ENCODE results near the gene FAM13A. TPM values are rescaled to one million over a fixed set of nuclear protein-coding genes. Genes with fewer than 3 reads are reported as not detected.

FAM13A gene
- total and polyA plus RNA-seq, 2 of the 8 experiments (the other 6 are each of a cell fraction or from before 2014, with no cell fraction given) = 7.1 to 16.5 TPM

GRCh38 chr4:89042055-89042454, 14.9 kb downstream of the FAM13A start:
- ChIA-PET CTCF (ENCODE audit: partially characterized antibody) (interaction anchor here (1.4 to 1.5 kb wide), 2 partner anchors 13 to 19 kb away, joined by 5 to 8 read pairs; no protein-coding TSS in a partner anchor), POLR2A (ENCODE audit: partially characterized antibody) (interaction anchor here (1.5 kb wide), 2 partner anchors 9 to 15 kb away, joined by 6 read pairs; partner anchors contain the start of gene FAM13A)
- no peak overlapping the region for H3K23ac ChIP-seq (ENCODE audit: insufficient read length)
- H4K8ac ChIP-seq (ENCODE audit: extremely low read depth, insufficient read depth, low read length) = no peak overlapping the region
- no peak overlapping the region for H2BK15ac ChIP-seq (ENCODE audit: low read length)
- no peaks in the 10 kb centered on the region for H3K4me1 ChIP-seq (replicated peaks in 1 of 4; ENCODE audit: control insufficient read depth in 3 of 4, insufficient read depth in 4 of 4, low read length in 3 of 4)
- H3K79me1 ChIP-seq (ENCODE audit: low read depth, low read length) = no peaks in the 10 kb centered on the region; the same call in 1 of the 2 replicates
- no peak overlapping the region for H2AFZ ChIP-seq (ENCODE audit: low read length)
- no peak overlapping the region for H4K91ac ChIP-seq (replicated peaks; ENCODE audit: insufficient read length, low read length)
- no peak overlapping the region for H3K18ac ChIP-seq (ENCODE audit: extremely low read depth, low read length)
- 89% methylated on average over 3 of the region's 3 CpGs; no CpG with 5 or more reads in 1 of the 2 experiments for WGBS, 2 experiments (ENCODE audit: extremely low coverage in 1 of 2, insufficient coverage in 1 of 2, insufficient read length in 1 of 2, insufficient replicate concordance in 2 of 2, low coverage in 1 of 2, low lambda C conversion rate in 2 of 2, missing lambda C conversion rate in 1 of 2)
- no peaks in the 10 kb centered on the region for H3K23me2 ChIP-seq (ENCODE audit: low read depth, low read length)
- no peak overlapping the region for H3K4me3 ChIP-seq (ENCODE audit: extremely low read depth in 1 of 4, insufficient read depth in 2 of 4, low read depth in 3 of 4, low read length in 4 of 4)
- no peak overlapping the region for H2BK5ac ChIP-seq (ENCODE audit: low read depth, low read length)
- no peak overlapping the region for H3K56ac ChIP-seq (replicated peaks; ENCODE audit: insufficient read length, low read depth, low read length)
- H2BK12ac ChIP-seq (ENCODE audit: low read depth, low read length) = no peak overlapping the region
- no peak overlapping the region for H3K9ac ChIP-seq (replicated peaks in 1 of 4; ENCODE audit: extremely low read depth in 1 of 4, low read depth in 3 of 4, low read length in 3 of 4)
- peaks cover 6 to 7% of the 10 kb centered on the region in 2 experiments; a peak in 3 of 4 replicates for H3K9me3 ChIP-seq (ENCODE audit: insufficient read depth in 2 of 2, low read depth in 1 of 2, low read length in 1 of 2)
- H2BK120ac ChIP-seq (replicated peaks; ENCODE audit: low read depth, low read length) = no peak overlapping the region
- H3K14ac ChIP-seq (ENCODE audit: insufficient read length) = no peak overlapping the region
- no peak for FAIRE-seq
- H4K20me1 ChIP-seq (replicated peaks in 1 of 2; ENCODE audit: control insufficient read depth in 1 of 2, insufficient read depth in 2 of 2, low read length in 2 of 2) = peaks cover 0 to 1% of the 10 kb centered on the region in 2 experiments
- H3K79me2 ChIP-seq (ENCODE audit: control insufficient read depth in 1 of 2, insufficient read depth in 2 of 2, low read length in 2 of 2) = peaks cover 0 to 76% of the 10 kb centered on the region in 2 experiments
- peaks cover 0 to 3% (median 0%) of the 10 kb centered on the region in 4 experiments; a peak in 1 of 8 replicates for H3K36me3 ChIP-seq (ENCODE audit: control insufficient read depth in 2 of 4, insufficient read depth in 4 of 4, low read length in 3 of 4)
- DNase-seq (ENCODE audit: low read depth in 1 of 2, low spot score in 2 of 2) = no peak
- no peak overlapping the region for H3K4me2 ChIP-seq (ENCODE audit: insufficient read depth in 1 of 2, low read depth in 2 of 2, low read length in 2 of 2)
- no peak overlapping the region for H2AK5ac ChIP-seq (ENCODE audit: low read depth, low read length)
- H3K27ac ChIP-seq (ENCODE audit: low read depth, low read length) = no peak overlapping the region
- H4K5ac ChIP-seq (ENCODE audit: insufficient read length, low read depth, low read length) = no peak overlapping the region
- no peak overlapping the region for H2BK20ac ChIP-seq (ENCODE audit: low read length)
- no peaks in the 10 kb centered on the region for H3K27me3 ChIP-seq (replicated peaks in 1 of 4; ENCODE audit: control insufficient read depth in 3 of 4, extremely low read depth in 1 of 4, insufficient read depth in 3 of 4, low read length in 3 of 4)
- H3K4ac ChIP-seq (replicated peaks; ENCODE audit: insufficient read length, low read depth, low read length) = no peak overlapping the region
- TF ChIP-seq NRF1 (IDR thresholded peaks at IDR 0.05; ENCODE audit: low read depth, low read length) (no peak), NANOG (IDR thresholded peaks at IDR 0.05; ENCODE audit: insufficient read depth, low read depth, low read length, poor library complexity, severe bottlenecking) (no peak), RBBP5 (IDR thresholded peaks at IDR 0.05; ENCODE audit: borderline replicate concordance, low read depth, low read length) (no peak), EGR1 (IDR thresholded peaks at IDR 0.05; ENCODE audit: borderline replicate concordance, low read depth, low read length) (no peak), TCF12 (IDR thresholded peaks at IDR 0.05; ENCODE audit: low read depth, low read length) (no peak)

Data from H1 (cell line).